GM10266 (cell line): ENCODE results near the gene GALNS.

Experiments used
- DNase-seq: peaks from one replicate; pipeline ENCODE4 v3.0.0; 2012; ENCODE audit errors: extremely low spot score
- TF ChIP-seq, protein P1 (sequence below): IDR thresholded peaks from 2 replicates; pipeline ENCODE4 v1.5.1; 2012; ENCODE audit warnings: mild to moderate bottlenecking, low read depth; ENCODE audit not compliant: control insufficient read depth, insufficient read depth; ENCODE audit errors: missing control alignments

The GALNS gene

GRCh38 chr16:88804552-88805339, 52.0 kb downstream of the GALNS start:
- DNase-seq: no peak
- TF ChIP-seq, protein P1, sequence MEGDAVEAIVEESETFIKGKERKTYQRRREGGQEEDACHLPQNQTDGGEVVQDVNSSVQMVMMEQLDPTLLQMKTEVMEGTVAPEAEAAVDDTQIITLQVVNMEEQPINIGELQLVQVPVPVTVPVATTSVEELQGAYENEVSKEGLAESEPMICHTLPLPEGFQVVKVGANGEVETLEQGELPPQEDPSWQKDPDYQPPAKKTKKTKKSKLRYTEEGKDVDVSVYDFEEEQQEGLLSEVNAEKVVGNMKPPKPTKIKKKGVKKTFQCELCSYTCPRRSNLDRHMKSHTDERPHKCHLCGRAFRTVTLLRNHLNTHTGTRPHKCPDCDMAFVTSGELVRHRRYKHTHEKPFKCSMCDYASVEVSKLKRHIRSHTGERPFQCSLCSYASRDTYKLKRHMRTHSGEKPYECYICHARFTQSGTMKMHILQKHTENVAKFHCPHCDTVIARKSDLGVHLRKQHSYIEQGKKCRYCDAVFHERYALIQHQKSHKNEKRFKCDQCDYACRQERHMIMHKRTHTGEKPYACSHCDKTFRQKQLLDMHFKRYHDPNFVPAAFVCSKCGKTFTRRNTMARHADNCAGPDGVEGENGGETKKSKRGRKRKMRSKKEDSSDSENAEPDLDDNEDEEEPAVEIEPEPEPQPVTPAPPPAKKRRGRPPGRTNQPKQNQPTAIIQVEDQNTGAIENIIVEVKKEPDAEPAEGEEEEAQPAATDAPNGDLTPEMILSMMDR: no peak

DNA sequence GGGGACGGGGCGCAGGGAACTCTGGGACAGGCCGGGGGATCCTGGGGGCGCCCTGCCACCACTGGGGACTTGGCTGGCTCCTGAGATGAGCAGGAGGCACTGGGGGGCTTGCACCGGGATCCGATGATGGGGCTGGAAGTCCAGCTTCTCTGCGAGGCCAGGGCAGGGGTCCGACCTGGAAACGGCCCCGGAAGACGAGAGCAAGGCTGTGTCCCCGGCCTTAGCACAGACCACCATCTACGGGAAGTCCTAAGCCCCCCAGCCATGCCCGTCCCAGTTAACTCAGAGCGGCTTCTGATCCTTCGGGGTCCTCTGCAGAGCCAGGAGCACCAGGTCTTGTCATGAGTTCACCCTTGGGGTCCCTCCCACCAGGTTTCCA, 52.6 kb downstream of the GALNS start:
- TF ChIP-seq, protein P1: no peak
- DNase-seq: no peak

GRCh38 chr16:88803264-88803987, 53.3 kb downstream of the GALNS start, which contains the start of gene CDT1:
TSS of gene CDT1 (plus strand) at chr16:88803789. CDS start at chr16:88803832, 43 bp downstream.
- peak; percentile 100 for DNase-seq
- TF ChIP-seq, protein P1: no peak

- TF ChIP-seq, protein P1: no peak
- DNase-seq: no peak
Observed at GRCh38 chr16:88800277-88800592, 56.5 kb downstream of the GALNS start.

- DNase-seq: no peak
- TF ChIP-seq, protein P1: no peak
Observed at GRCh38 chr16:88799569-88800276, 57.0 kb downstream of the GALNS start.

DNA sequence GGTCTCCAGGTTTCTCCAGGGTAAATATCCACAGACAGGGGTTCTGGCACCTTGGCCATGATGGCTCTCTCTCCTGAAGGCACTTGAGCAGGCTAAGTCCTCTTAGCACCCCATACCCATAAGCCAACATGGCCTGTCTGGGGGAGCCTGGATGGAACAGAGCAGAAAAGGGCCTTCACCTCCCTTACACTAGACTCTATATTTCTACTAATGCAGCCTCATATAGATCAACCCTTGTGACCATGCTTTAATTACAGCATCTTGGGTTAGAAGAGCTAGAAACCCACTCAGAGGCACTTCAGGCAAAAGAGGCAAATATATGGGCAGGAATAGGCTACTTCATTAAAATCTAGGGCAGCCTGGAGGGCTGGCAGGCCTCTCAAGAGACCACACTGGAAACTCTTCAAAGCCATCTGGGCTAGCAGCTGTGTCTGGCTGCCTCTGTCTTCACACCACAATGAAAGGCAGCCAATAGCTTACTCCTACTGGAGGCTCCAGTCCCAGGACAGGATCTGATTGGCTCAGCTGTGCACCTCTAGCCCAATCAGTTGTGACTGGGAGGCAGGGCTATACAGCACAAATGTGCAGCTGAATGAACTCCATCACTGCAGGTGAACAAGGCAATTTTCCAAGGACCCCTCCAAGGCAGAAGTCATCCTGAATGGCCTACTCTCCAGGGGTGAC, 57.8 kb downstream of the GALNS start:
- no peak for DNase-seq
- TF ChIP-seq, protein P1: no peak
